Brain microvascular endothelial cell (primary cell): ENCODE data around the gene WASF1.
A peak's percentile ranks its signal among the peaks of the same experiment; 100 is the strongest.

ENCODE experiments used
- DNase-seq: peaks from one replicate; pipeline ENCODE4 v3.0.0-alpha.2; 2020
- H3K27ac ChIP-seq: fragments of 250-450 bp; sonication (Bioruptor Pico); 2 replicates; pipeline ENCODE4 v1.5.1; 2020; ENCODE audit warnings: mild to moderate bottlenecking, moderate library complexity
- H3K27me3 ChIP-seq: fragments of 250-450 bp; sonication (Bioruptor Pico); replicated peaks from 2 replicates; pipeline ENCODE4 v1.5.1; 2020; ENCODE audit warnings: mild to moderate bottlenecking
- H3K36me3 ChIP-seq: fragments of 250-450 bp; sonication (Bioruptor Pico); replicated peaks from 2 replicates; pipeline ENCODE4 v1.5.1; 2020; ENCODE audit warnings: mild to moderate bottlenecking
- H3K4me3 ChIP-seq: 2 replicates; pipeline ENCODE4 v1.5.1; 2011; ENCODE audit warnings: low read depth, mild to moderate bottlenecking, control low read depth, low read length, moderate library complexity
- in situ Hi-C: cut with HindIII; loops from 2 replicates; pipeline ENCODE4 v1.10.0; 2017; ENCODE audit warnings: low sequenced_read_pairs, low pct_ligation_motif_present
- TF ChIP-seq, protein P1 (sequence below): IDR thresholded peaks from 2 replicates; pipeline ENCODE4 v1.5.1; 2011; ENCODE audit warnings: low read depth, mild to moderate bottlenecking, moderate library complexity, low read length, control low read depth, inconsistent platforms; ENCODE audit errors: missing control alignments

The WASF1 gene

DNA sequence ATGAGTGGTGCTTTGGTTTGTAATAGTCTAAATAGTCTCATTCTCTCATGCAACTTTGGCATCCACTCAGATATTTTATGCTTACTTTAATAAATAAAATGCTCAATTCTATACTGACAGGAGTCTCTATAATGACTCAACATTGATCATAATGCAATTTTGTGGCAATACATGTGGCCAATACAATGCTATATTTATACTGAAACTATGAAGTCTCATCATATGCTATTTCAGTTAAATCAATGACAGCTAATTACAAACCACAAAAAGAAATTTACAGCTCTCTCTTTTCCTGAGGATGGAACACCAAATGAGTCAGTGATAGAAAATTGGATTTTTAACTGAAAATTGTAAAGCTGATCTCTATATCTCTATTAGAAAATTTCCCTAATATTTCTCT is 77.1 kb downstream of the WASF1 start:
- Histone ChIP-seq H3K27ac (no peak overlapping the region), H3K27me3 (no peaks in the 10 kb centered on the region), H3K36me3 (peaks cover 8% of the 10 kb centered on the region), H3K4me3 (no peak overlapping the region)
- TF ChIP-seq, protein P1, sequence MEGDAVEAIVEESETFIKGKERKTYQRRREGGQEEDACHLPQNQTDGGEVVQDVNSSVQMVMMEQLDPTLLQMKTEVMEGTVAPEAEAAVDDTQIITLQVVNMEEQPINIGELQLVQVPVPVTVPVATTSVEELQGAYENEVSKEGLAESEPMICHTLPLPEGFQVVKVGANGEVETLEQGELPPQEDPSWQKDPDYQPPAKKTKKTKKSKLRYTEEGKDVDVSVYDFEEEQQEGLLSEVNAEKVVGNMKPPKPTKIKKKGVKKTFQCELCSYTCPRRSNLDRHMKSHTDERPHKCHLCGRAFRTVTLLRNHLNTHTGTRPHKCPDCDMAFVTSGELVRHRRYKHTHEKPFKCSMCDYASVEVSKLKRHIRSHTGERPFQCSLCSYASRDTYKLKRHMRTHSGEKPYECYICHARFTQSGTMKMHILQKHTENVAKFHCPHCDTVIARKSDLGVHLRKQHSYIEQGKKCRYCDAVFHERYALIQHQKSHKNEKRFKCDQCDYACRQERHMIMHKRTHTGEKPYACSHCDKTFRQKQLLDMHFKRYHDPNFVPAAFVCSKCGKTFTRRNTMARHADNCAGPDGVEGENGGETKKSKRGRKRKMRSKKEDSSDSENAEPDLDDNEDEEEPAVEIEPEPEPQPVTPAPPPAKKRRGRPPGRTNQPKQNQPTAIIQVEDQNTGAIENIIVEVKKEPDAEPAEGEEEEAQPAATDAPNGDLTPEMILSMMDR, result no peak
- in situ Hi-C loops, result no loop called here
- DNase-seq, result no peak

GRCh38 chr6:110101885-110102284 is 77.6 kb downstream of the WASF1 start:
- in situ Hi-C loops, result no loop called here
- Histone ChIP-seq H3K4me3 (no peak overlapping the region), H3K27ac (no peak overlapping the region), H3K36me3 (peaks cover 8% of the 10 kb centered on the region), H3K27me3 (no peaks in the 10 kb centered on the region)
- DNase-seq, result no peak
- TF ChIP-seq, protein P1, result no peak

DNA sequence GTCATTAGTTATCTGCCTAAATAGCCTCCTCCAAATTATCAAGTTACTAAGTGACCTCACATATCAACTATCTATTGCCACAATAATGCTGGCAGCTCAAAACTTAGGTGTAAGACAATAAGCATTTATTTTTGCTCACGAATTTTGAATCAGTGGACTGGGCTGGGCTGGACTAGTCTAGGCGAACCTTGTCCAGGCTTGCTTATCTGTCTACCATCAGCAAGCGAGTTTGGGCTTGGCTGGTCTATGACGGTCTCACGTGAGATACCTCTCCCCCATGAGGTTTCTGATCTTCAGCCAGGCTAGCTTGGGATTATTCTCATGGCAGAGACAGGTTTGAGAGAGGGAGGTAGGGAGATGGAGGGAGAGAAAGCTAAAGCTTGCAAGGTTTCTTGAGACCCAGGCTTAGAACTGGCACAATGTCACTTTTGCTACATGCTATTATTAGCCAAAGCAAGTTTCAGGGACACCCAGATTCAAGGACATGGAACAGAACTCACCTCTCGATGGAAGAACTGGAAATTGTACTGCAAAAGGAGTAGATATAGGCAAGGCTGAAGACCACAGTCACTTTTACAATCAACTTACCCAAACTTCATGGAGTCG is 80.9 kb downstream of the WASF1 start:
- H3K27ac ChIP-seq, result no peak overlapping the region
- in situ Hi-C loops, result no loop called here
- no peak overlapping the region for H3K4me3 ChIP-seq
- peaks cover 5% of the 10 kb centered on the region for H3K36me3 ChIP-seq
- H3K27me3 ChIP-seq, result no peaks in the 10 kb centered on the region
- no peak for DNase-seq
- TF ChIP-seq, protein P1, result no peak

- TF ChIP-seq, protein P1, result no peak
- no peak overlapping the region for H3K4me3 ChIP-seq
- H3K27me3 ChIP-seq, result no peaks in the 10 kb centered on the region
- peaks cover 5% of the 10 kb centered on the region for H3K36me3 ChIP-seq
- H3K27ac ChIP-seq, result peak overlapping the region; percentile 53
- DNase-seq, result no peak
- in situ Hi-C loops, result no loop called here
These were observed 82.0 kb downstream of the WASF1 start for GRCh38 chr6:110097443-110097842.

DNA sequence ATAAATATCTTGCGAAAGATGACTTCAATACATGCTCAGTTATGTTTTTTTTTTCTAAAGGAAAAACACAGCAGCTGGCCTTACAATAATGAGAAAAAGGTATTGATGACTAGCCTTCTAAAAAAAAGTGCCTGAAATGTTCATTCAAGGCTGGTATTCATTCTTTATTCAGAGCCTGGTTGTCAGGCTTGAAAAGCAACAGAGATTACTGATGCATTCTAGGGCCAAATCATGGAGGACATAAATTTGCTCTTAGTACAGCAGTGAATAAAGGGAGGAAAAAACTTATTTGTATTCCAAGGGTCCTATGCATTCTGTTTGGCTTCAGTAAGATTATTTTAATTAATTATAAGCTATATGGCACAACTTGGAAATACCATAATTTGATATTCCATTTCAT is 83.5 kb downstream of the WASF1 start:
- no peak for DNase-seq
- H3K4me3 ChIP-seq, result no peak overlapping the region
- H3K27ac ChIP-seq, result no peak overlapping the region

DNA sequence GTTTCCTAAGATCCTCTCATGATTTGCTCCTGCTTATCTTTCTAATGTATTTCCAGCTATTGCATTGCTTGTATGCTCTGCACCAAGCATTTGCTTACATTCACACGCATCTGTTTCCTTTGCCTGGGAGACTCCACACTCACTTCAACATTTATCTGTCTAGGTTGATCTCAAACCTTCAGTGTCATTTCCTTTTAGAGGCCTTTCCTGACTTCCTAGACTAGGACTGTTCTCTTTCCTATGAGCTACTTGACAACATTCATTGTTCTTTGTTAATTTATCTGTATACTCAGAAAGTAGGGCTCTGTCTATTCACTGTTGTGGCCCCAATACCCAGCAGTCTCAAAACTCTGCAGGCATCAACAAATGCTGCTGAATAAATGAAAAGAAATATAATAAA is 84.4 kb downstream of the WASF1 start:
- Histone ChIP-seq H3K4me3 (no peak overlapping the region), H3K36me3 (no peaks in the 10 kb centered on the region), H3K27me3 (no peaks in the 10 kb centered on the region), H3K27ac (no peak overlapping the region)
- TF ChIP-seq, protein P1, result no peak
- DNase-seq, result no peak
- in situ Hi-C loops, result no loop called here

More for the DNA sequence above, 83.5 kb downstream of the WASF1 start:
- TF ChIP-seq, protein P1, result no peak
- Histone ChIP-seq H3K36me3 (no peaks in the 10 kb centered on the region), H3K27me3 (no peaks in the 10 kb centered on the region)
- in situ Hi-C loops, result no loop called here
